ENCODE measurements around the gene SLITRK1.

SLITRK1 gene

DNA sequence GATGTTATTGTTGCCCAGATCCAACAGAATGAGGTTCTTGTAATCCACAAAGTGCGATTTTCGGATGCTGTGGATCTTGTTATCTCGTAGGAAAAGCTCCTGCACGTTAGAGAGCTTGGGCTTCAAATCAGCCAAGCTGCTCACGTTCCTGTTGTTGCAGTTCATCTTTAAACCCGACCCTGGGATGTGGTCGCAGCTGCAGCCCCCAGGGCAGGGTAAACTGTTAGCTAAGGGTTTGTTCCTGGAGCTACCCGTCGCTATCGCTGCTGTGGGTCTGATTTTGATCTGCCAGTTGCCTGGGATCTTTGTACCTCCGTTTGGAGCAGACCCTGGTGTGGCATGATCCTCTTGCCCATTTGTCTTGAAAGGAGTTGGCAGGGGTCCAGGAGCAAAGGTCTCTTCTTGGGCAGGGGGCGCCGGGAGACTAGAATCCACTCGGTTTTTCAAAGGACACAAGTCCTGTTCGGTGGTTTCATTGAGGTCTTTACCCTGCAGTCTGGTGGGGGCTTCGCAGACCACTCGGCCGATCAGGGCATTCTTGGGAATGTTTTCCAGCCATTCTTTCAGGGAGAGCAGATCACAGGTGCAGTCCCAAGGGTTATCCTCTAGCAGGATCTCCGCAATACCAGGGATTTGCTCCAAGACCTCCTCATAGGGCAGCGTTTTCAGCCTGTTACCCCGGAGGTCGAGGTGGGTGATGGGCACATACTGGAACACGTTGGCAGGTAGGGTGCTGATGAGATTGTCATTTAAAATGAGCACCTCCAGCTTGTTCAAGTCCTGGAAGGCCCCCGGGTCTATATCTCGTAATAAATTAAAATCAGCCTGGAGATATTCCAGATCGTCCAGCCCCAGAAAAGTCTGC is 1.8 kb downstream of the SLITRK1 start:
- Histone ChIP-seq H3K27ac (no peak overlapping the region), H3K27me3 (ENCODE audit: control insufficient read depth, insufficient read depth, low read length) (no peaks in the 10 kb centered on the region), H3K4me1 (no peaks in the 10 kb centered on the region), H3K4me3 (ENCODE audit: low read depth, low read length) (no peak overlapping the region), H3K9ac (no peak overlapping the region), H3K79me2 (no peaks in the 10 kb centered on the region), H2AFZ (no peak overlapping the region), H3K36me3 (ENCODE audit: control insufficient read depth, insufficient read depth, low read length) (no peaks in the 10 kb centered on the region), H3K4me2 (ENCODE audit: low read length) (peak overlapping the region; percentile 32), H3K9me3 (ENCODE audit: control insufficient read depth, low read length) (no peaks in the 10 kb centered on the region)
- TF ChIP-seq, protein P1, sequence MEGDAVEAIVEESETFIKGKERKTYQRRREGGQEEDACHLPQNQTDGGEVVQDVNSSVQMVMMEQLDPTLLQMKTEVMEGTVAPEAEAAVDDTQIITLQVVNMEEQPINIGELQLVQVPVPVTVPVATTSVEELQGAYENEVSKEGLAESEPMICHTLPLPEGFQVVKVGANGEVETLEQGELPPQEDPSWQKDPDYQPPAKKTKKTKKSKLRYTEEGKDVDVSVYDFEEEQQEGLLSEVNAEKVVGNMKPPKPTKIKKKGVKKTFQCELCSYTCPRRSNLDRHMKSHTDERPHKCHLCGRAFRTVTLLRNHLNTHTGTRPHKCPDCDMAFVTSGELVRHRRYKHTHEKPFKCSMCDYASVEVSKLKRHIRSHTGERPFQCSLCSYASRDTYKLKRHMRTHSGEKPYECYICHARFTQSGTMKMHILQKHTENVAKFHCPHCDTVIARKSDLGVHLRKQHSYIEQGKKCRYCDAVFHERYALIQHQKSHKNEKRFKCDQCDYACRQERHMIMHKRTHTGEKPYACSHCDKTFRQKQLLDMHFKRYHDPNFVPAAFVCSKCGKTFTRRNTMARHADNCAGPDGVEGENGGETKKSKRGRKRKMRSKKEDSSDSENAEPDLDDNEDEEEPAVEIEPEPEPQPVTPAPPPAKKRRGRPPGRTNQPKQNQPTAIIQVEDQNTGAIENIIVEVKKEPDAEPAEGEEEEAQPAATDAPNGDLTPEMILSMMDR (IDR thresholded peaks at IDR 0.05), result no peak

DNA sequence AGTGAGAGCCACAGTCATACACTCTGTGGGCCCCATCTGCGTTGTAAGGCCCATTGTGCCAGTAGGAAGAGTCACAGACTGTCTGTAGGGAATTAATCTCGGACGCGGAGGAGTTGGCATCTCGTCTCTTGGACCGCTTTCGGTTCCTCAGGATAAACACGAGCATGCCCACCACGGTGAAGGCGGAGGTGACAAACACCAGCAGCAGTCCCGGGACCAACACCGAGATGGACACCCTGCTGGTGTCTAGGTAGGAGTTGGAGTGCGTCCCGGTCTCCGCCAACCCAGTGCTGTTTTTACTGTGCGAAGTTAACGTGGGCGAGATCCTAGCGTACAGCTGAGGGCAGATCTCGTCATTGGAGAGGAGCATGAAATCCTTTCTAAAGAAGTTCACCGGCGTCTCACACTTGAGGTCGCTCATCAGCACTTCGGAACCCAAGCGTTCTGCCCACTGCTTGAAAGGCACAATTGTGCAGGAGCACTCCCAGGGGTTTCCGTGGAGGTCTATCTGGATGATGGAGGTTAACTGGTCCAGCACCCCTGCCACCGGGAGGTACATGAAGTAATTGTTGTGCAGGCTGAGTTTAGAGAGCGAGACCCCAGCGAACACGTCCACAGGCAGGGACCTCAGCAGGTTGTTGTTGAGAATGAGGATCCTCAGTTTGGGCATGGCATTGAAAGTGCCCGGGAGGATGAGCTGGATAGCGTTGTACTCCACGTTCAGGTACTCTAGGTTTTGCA is 2.7 kb downstream of the SLITRK1 start:
- Histone ChIP-seq H2AFZ (no peak overlapping the region), H3K9ac (no peak overlapping the region), H3K79me2 (no peaks in the 10 kb centered on the region), H3K36me3 (ENCODE audit: control insufficient read depth, insufficient read depth, low read length) (no peaks in the 10 kb centered on the region), H3K4me1 (no peaks in the 10 kb centered on the region), H3K27ac (no peak overlapping the region), H3K9me3 (ENCODE audit: control insufficient read depth, low read length) (no peaks in the 10 kb centered on the region), H3K4me2 (ENCODE audit: low read length) (peak overlapping the region; percentile 51), H3K4me3 (ENCODE audit: low read depth, low read length) (peak overlapping the region; percentile 18), H3K27me3 (ENCODE audit: control insufficient read depth, insufficient read depth, low read length) (no peaks in the 10 kb centered on the region)
- TF ChIP-seq, protein P1 (IDR thresholded peaks at IDR 0.05), result no peak

DNA sequence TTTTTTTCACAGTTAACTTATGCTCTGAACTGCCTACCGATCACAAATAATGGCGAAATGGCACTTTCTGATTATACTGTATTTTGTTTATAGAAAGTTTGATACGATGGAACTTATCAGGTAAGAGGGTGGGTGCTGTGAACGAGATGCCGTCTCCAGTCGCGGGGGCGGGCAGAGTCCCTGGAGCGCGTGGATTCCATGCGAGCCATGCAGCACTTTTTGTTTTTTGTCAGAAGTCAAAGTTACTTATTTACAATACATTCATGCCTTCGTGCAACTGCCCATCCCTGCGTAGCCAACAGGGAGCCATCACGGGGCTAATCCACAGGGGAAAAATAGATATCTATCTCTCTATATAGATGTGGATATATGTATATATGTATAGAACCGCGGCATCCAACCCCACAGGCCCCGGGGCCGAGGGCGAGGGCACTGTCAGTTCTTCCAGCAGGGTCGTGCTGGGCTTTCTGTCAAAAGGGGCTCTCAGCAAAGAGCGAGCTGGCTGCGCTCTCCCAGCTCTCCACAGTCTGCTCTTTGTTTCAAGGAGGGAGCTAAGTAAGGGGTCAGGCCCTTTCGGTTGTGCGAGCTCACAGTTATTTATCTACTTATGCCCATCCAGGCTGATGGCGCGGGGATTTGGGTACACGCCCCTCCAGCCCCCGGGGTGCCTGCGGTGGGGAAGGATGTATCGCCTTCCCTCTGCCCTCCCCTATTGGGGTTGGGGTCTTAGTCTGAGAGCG is 3.4 kb downstream of the SLITRK1 start:
- no peaks in the 10 kb centered on the region for H3K36me3 ChIP-seq (ENCODE audit: control insufficient read depth, insufficient read depth, low read length)
- no peak overlapping the region for H3K9ac ChIP-seq
- no peaks in the 10 kb centered on the region for H3K9me3 ChIP-seq (ENCODE audit: control insufficient read depth, low read length)
- H3K4me3 ChIP-seq (ENCODE audit: low read depth, low read length), result peak overlapping the region; percentile 18
- H3K27me3 ChIP-seq (ENCODE audit: control insufficient read depth, insufficient read depth, low read length), result no peaks in the 10 kb centered on the region
- H3K27ac ChIP-seq, result no peak overlapping the region
- peak overlapping the region; percentile 51 for H3K4me2 ChIP-seq (ENCODE audit: low read length)
- no peaks in the 10 kb centered on the region for H3K79me2 ChIP-seq
- no peaks in the 10 kb centered on the region for H3K4me1 ChIP-seq
- TF ChIP-seq, protein P1 (IDR thresholded peaks at IDR 0.05), result no peak
- no peak overlapping the region for H2AFZ ChIP-seq

DNA sequence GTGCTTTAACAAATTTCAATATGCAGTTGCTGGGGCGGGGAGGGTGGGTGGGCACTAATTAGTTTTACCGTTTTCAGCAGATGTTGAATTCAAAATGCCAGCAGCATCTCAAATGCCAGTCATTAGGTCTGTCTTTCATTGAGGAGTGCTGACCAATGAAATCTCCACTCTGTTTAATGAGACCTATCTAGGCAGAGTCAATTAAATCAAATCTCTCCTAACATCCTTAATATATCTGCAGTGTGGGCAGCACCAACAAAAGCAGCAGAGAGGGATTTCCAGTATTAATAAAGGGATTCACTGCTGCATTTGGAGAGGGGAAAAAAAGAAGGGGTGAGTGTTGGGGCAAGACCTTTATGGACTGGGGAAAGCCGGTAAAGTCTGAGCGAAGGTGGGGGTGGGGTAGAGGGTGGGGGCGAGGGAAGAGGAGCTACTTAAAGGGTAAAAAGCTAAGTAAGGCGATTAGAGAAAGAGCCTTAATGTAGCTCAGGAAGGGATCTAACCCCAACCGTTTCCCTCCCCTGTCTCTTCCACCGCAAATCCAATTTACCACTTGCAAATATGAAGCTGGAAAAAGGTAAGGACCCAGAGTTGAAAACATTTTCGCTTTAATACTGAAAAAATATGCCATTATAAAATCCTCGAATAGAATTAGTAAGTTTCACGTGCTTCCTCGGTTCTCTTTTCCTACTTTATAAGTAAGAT is 4.5 kb downstream of the SLITRK1 start:
- H3K27me3 ChIP-seq (ENCODE audit: control insufficient read depth, insufficient read depth, low read length), result no peaks in the 10 kb centered on the region
- no peaks in the 10 kb centered on the region for H3K9me3 ChIP-seq (ENCODE audit: control insufficient read depth, low read length)
- H3K9ac ChIP-seq, result no peak overlapping the region
- TF ChIP-seq, protein P1 (IDR thresholded peaks at IDR 0.05), result no peak
- no peaks in the 10 kb centered on the region for H3K79me2 ChIP-seq
- no peak overlapping the region for H3K27ac ChIP-seq
- H3K4me2 ChIP-seq (ENCODE audit: low read length), result no peak overlapping the region
- no peak overlapping the region for H2AFZ ChIP-seq
- no peaks in the 10 kb centered on the region for H3K36me3 ChIP-seq (ENCODE audit: control insufficient read depth, insufficient read depth, low read length)
- no peaks in the 10 kb centered on the region for H3K4me1 ChIP-seq
- no peak overlapping the region for H3K4me3 ChIP-seq (ENCODE audit: low read depth, low read length)

Data from parathyroid adenoma (tissue), 2 donors.